ENCODE data around the gene PPP3CA. TPM values are rescaled to one million over a fixed set of nuclear protein-coding genes. Genes with fewer than 3 reads are reported as not detected.
A peak's percentile ranks its signal among the peaks of the same experiment; 100 is the strongest.

The PPP3CA gene
- total RNA-seq, 1 donor from 2014 or later, result 29.9 TPM

GRCh38 chr4:101174679-101175345, 172.5 kb downstream of the PPP3CA start:
- Mint-ChIP-seq H3K27me3 (ENCODE audit: unreplicated experiment) (peaks cover 3% of the 10 kb centered on the region), H3K4me1 (ENCODE audit: low read depth, unreplicated experiment) (no peaks in the 10 kb centered on the region), H3K9me3 (ENCODE audit: unreplicated experiment) (no peaks in the 10 kb centered on the region), H3K27ac (ENCODE audit: unreplicated experiment) (no peak overlapping the region), H3K4me3 (ENCODE audit: unreplicated experiment) (no peak overlapping the region), H3K36me3 (ENCODE audit: unreplicated experiment) (no peaks in the 10 kb centered on the region)
- no peak for TF ChIP-seq CTCF (IDR thresholded peaks at IDR 0.05; ENCODE audit: partially characterized antibody, unreplicated experiment)
- DNase-seq, result no peak

GRCh38 chr4:101172369-101172768, 175.0 kb downstream of the PPP3CA start:
- no peak for DNase-seq
- H3K4me1 Mint-ChIP-seq (ENCODE audit: low read depth, unreplicated experiment), result no peaks in the 10 kb centered on the region
- H3K27me3 Mint-ChIP-seq (ENCODE audit: unreplicated experiment), result peaks cover 3% of the 10 kb centered on the region
- H3K9me3 Mint-ChIP-seq (ENCODE audit: unreplicated experiment), result no peaks in the 10 kb centered on the region
- no peak overlapping the region for H3K27ac Mint-ChIP-seq (ENCODE audit: unreplicated experiment)
- TF ChIP-seq CTCF (IDR thresholded peaks at IDR 0.05; ENCODE audit: partially characterized antibody, unreplicated experiment), result no peak
- H3K4me3 Mint-ChIP-seq (ENCODE audit: unreplicated experiment), result no peak overlapping the region
- H3K36me3 Mint-ChIP-seq (ENCODE audit: unreplicated experiment), result no peaks in the 10 kb centered on the region

GRCh38 chr4:101171747-101172146, 175.6 kb downstream of the PPP3CA start:
- no peak for TF ChIP-seq CTCF (IDR thresholded peaks at IDR 0.05; ENCODE audit: partially characterized antibody, unreplicated experiment)
- DNase-seq, result no peak
- no peaks in the 10 kb centered on the region for H3K9me3 Mint-ChIP-seq (ENCODE audit: unreplicated experiment)
- H3K27ac Mint-ChIP-seq (ENCODE audit: unreplicated experiment), result no peak overlapping the region
- peaks cover 3% of the 10 kb centered on the region for H3K27me3 Mint-ChIP-seq (ENCODE audit: unreplicated experiment)
- H3K4me1 Mint-ChIP-seq (ENCODE audit: low read depth, unreplicated experiment), result no peaks in the 10 kb centered on the region
- no peaks in the 10 kb centered on the region for H3K36me3 Mint-ChIP-seq (ENCODE audit: unreplicated experiment)
- no peak overlapping the region for H3K4me3 Mint-ChIP-seq (ENCODE audit: unreplicated experiment)

- TF ChIP-seq CTCF (IDR thresholded peaks at IDR 0.05; ENCODE audit: partially characterized antibody, unreplicated experiment), result peak; percentile 75
- peak; percentile 71 for DNase-seq
- Mint-ChIP-seq H3K9me3 (ENCODE audit: unreplicated experiment) (no peaks in the 10 kb centered on the region), H3K4me1 (ENCODE audit: low read depth, unreplicated experiment) (no peaks in the 10 kb centered on the region), H3K27ac (ENCODE audit: unreplicated experiment) (no peak overlapping the region), H3K27me3 (ENCODE audit: unreplicated experiment) (no peaks in the 10 kb centered on the region), H3K4me3 (ENCODE audit: unreplicated experiment) (no peak overlapping the region), H3K36me3 (ENCODE audit: unreplicated experiment) (no peaks in the 10 kb centered on the region)
Observed at GRCh38 chr4:101169044-101170014, 178.0 kb downstream of the PPP3CA start.

GRCh38 chr4:101163936-101164335, 183.4 kb downstream of the PPP3CA start:
- no peak overlapping the region for H3K4me3 Mint-ChIP-seq (ENCODE audit: unreplicated experiment)
- no peak for DNase-seq
- H3K27me3 Mint-ChIP-seq (ENCODE audit: unreplicated experiment), result no peaks in the 10 kb centered on the region
- H3K36me3 Mint-ChIP-seq (ENCODE audit: unreplicated experiment), result no peaks in the 10 kb centered on the region
- H3K27ac Mint-ChIP-seq (ENCODE audit: unreplicated experiment), result no peak overlapping the region
- no peaks in the 10 kb centered on the region for H3K4me1 Mint-ChIP-seq (ENCODE audit: low read depth, unreplicated experiment)
- no peak for TF ChIP-seq CTCF (IDR thresholded peaks at IDR 0.05; ENCODE audit: partially characterized antibody, unreplicated experiment)
- H3K9me3 Mint-ChIP-seq (ENCODE audit: unreplicated experiment), result no peaks in the 10 kb centered on the region

Data from glutamatergic neuron (in vitro differentiated cells).